ENCODE data around the gene GAST. TPM values are rescaled to one million over a fixed set of nuclear protein-coding genes. Genes with fewer than 3 reads are reported as not detected.

The GAST gene
- total and polyA plus RNA-seq, 2 of the 13 experiments (the other 11 are each of a cell fraction or from before 2014, with no cell fraction given) = 0.32 to 0.42 TPM

DNA sequence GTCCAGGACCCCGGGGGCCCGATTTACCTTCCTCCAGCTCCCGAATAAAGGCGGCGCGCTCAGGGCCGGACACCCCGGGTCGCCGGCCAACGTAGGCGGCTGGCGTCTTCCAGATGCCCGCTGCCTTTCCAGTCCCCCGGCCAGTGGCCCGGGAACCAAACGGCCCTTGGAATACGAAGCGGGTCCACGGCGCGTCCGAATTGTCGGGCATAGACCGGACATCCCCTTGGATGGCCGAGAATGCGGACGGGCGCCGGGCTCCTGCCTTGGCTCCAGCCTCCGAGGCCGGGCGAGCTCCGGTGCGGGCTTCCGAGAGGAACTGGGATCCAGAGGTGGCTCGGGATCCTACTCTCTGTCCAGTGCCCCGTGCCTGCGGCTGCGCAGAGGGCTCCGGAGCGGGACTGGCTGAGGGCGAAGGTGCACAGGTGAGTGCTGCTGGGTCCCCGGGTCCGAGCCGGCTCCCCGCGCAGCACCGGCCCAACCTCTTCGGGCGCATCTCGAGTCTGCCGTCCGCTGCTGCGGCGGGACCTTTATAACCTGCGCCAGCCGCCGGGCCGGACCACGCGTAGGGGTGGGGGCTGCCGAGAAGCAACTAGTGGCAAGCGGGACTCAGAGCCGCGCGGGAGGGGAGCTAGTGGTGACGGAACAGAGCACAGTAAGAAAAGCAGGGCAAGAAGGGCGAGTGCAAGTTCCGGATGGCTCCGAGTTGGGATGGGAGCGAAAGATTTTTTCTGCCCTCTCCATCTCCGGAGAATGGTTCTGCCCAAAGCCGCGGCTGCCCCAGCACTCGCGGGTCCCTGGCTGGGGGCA is 22.2 kb downstream of the GAST start, which contains the start of gene HAP1 (continued):
- TF ChIP-seq ZMYM4 (CRISPR knock-in tag; IDR thresholded peaks at IDR 0.05) = peak; percentile 54; the same call in 1 of the 2 replicates
- no peak for TF ChIP-seq HMG20A (CRISPR knock-in tag; IDR thresholded peaks at IDR 0.05; ENCODE audit: borderline replicate concordance)
- TF ChIP-seq, protein P1, sequence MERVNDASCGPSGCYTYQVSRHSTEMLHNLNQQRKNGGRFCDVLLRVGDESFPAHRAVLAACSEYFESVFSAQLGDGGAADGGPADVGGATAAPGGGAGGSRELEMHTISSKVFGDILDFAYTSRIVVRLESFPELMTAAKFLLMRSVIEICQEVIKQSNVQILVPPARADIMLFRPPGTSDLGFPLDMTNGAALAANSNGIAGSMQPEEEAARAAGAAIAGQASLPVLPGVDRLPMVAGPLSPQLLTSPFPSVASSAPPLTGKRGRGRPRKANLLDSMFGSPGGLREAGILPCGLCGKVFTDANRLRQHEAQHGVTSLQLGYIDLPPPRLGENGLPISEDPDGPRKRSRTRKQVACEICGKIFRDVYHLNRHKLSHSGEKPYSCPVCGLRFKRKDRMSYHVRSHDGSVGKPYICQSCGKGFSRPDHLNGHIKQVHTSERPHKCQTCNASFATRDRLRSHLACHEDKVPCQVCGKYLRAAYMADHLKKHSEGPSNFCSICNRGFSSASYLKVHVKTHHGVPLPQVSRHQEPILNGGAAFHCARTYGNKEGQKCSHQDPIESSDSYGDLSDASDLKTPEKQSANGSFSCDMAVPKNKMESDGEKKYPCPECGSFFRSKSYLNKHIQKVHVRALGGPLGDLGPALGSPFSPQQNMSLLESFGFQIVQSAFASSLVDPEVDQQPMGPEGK (CRISPR knock-in tag; IDR thresholded peaks at IDR 0.05) = peak; percentile 80; the same call in 1 of the 2 replicates
- TF ChIP-seq, protein P2, sequence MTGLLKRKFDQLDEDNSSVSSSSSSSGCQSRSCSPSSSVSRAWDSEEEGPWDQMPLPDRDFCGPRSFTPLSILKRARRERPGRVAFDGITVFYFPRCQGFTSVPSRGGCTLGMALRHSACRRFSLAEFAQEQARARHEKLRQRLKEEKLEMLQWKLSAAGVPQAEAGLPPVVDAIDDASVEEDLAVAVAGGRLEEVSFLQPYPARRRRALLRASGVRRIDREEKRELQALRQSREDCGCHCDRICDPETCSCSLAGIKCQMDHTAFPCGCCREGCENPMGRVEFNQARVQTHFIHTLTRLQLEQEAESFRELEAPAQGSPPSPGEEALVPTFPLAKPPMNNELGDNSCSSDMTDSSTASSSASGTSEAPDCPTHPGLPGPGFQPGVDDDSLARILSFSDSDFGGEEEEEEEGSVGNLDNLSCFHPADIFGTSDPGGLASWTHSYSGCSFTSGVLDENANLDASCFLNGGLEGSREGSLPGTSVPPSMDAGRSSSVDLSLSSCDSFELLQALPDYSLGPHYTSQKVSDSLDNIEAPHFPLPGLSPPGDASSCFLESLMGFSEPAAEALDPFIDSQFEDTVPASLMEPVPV (CRISPR knock-in tag; IDR thresholded peaks at IDR 0.05) = peak; percentile 23; the same call in 1 of the 2 replicates
- TF ChIP-seq FOXJ3 (CRISPR knock-in tag; IDR thresholded peaks at IDR 0.05; ENCODE audit: borderline replicate concordance) = no peak
- no peak for TF ChIP-seq ZNF75D (CRISPR knock-in tag; IDR thresholded peaks at IDR 0.05; ENCODE audit: borderline replicate concordance)
- TF ChIP-seq STAG1 (CRISPR knock-in tag; IDR thresholded peaks at IDR 0.05) = no peak
- TF ChIP-seq MIXL1 (CRISPR knock-in tag; IDR thresholded peaks at IDR 0.05) = no peak
- TF ChIP-seq, protein P3, sequence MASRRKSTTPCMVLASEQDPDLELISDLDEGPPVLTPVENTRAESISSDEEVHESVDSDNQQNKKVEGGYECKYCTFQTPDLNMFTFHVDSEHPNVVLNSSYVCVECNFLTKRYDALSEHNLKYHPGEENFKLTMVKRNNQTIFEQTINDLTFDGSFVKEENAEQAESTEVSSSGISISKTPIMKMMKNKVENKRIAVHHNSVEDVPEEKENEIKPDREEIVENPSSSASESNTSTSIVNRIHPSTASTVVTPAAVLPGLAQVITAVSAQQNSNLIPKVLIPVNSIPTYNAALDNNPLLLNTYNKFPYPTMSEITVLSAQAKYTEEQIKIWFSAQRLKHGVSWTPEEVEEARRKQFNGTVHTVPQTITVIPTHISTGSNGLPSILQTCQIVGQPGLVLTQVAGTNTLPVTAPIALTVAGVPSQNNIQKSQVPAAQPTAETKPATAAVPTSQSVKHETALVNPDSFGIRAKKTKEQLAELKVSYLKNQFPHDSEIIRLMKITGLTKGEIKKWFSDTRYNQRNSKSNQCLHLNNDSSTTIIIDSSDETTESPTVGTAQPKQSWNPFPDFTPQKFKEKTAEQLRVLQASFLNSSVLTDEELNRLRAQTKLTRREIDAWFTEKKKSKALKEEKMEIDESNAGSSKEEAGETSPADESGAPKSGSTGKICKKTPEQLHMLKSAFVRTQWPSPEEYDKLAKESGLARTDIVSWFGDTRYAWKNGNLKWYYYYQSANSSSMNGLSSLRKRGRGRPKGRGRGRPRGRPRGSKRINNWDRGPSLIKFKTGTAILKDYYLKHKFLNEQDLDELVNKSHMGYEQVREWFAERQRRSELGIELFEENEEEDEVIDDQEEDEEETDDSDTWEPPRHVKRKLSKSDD (CRISPR knock-in tag; IDR thresholded peaks at IDR 0.05; ENCODE audit: low read depth) = no peak
- TF ChIP-seq, protein P4, sequence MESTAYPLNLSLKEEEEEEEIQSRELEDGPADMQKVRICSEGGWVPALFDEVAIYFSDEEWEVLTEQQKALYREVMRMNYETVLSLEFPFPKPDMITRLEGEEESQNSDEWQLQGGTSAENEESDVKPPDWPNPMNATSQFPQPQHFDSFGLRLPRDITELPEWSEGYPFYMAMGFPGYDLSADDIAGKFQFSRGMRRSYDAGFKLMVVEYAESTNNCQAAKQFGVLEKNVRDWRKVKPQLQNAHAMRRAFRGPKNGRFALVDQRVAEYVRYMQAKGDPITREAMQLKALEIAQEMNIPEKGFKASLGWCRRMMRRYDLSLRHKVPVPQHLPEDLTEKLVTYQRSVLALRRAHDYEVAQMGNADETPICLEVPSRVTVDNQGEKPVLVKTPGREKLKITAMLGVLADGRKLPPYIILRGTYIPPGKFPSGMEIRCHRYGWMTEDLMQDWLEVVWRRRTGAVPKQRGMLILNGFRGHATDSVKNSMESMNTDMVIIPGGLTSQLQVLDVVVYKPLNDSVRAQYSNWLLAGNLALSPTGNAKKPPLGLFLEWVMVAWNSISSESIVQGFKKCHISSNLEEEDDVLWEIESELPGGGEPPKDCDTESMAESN (CRISPR knock-in tag; conservative IDR thresholded peaks at IDR 0.05) = peak; percentile 86; the same call in 1 of the 2 replicates
- TF ChIP-seq TAF1 (CRISPR knock-in tag; IDR thresholded peaks at IDR 0.05) = peak; percentile 94
- TF ChIP-seq ZSCAN25 (CRISPR knock-in tag; IDR thresholded peaks at IDR 0.05) = peak; percentile 32; the same call in 1 of the 2 replicates
- peak; percentile 81 for TF ChIP-seq ZNF547 (CRISPR knock-in tag; IDR thresholded peaks at IDR 0.05)
- TF ChIP-seq ZNF292 (CRISPR knock-in tag; IDR thresholded peaks at IDR 0.05; ENCODE audit: borderline replicate concordance, low read depth) = no peak
- TF ChIP-seq ZKSCAN1 (IDR thresholded peaks at IDR 0.05; ENCODE audit: low read length) = no peak
- TF ChIP-seq ZSCAN31 (CRISPR knock-in tag; IDR thresholded peaks at IDR 0.05; ENCODE audit: low read depth) = no peak
- no peak; the same call in 1 of the 2 replicates for TF ChIP-seq TBX2 (CRISPR knock-in tag; IDR thresholded peaks at IDR 0.05; ENCODE audit: borderline replicate concordance)
- TF ChIP-seq, protein P5, sequence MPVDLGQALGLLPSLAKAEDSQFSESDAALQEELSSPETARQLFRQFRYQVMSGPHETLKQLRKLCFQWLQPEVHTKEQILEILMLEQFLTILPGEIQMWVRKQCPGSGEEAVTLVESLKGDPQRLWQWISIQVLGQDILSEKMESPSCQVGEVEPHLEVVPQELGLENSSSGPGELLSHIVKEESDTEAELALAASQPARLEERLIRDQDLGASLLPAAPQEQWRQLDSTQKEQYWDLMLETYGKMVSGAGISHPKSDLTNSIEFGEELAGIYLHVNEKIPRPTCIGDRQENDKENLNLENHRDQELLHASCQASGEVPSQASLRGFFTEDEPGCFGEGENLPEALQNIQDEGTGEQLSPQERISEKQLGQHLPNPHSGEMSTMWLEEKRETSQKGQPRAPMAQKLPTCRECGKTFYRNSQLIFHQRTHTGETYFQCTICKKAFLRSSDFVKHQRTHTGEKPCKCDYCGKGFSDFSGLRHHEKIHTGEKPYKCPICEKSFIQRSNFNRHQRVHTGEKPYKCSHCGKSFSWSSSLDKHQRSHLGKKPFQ (CRISPR knock-in tag; IDR thresholded peaks at IDR 0.05; ENCODE audit: insufficient replicate concordance) = no peak
- 0 out of 2 replicates have a peak, but pooled peaks have one; percentile 24 for TF ChIP-seq ZNF589 (CRISPR knock-in tag; conservative IDR thresholded peaks at IDR 0.05)

Data from HepG2 (cell line).